PC-3 (cell line): ENCODE measurements around the gene CYB5B.

Experiments
- CTCF ChIP-seq: fragments of 300-600 bp; sonication (generic); conservative IDR thresholded peaks from 2 replicates; pipeline ENCODE4 v1.5.1; 2017; ENCODE audit warnings: antibody characterized with exemption, low read depth, mild to moderate bottlenecking, low read length
- EZH2 ChIP-seq: fragments of 300-600 bp; sonication (generic); IDR thresholded peaks from one replicate; pipeline ENCODE4 v1.6.1; 2017; ENCODE audit warnings: antibody characterized with exemption, mild to moderate bottlenecking, low read length; ENCODE audit not compliant: unreplicated experiment
- EZH2phosphoT487 ChIP-seq: fragments of 300-600 bp; sonication (generic); IDR thresholded peaks from 2 replicates; pipeline ENCODE4 v1.6.1; 2018; ENCODE audit warnings: mild to moderate bottlenecking, antibody characterized with exemption, low read length, borderline replicate concordance

DNA sequence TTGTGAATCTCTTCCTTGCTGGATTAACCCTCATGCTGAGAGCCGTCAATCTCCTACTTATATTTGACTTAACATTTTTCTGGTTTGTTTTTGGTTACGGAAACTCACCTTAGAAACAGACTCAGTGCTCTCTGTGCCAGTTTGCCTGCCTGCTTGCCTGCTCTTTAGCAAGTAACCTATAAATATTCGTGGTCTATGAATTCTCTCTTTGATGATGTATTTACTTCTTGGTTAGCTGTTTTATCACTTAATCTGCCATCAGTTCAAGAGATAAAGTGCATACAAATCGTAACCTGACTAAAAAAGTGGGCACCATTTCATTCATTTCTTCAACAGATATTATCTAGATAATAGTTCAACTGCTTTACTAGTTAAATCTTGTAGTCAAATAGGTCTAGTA, 26.7 kb downstream of the CYB5B start:
- TF ChIP-seq CTCF: no peak
- no peak for TF ChIP-seq EZH2phosphoT487
- no peak for TF ChIP-seq EZH2
